Coronary artery (tissue), 2 donors: Measurements from ENCODE around the gene PSMB8.

ENCODE experiments used
- DNase-seq: peaks from one replicate; pipeline ENCODE4 v3.0.0-alpha.2; 2017; ENCODE audit warnings: low spot score
- H3K27ac ChIP-seq, 2 donors: fragments of 200-600 bp; sonication (generic); one replicate each; pipeline ENCODE4 v1.5.1; 2016 to 2019
- H3K4me3 ChIP-seq: fragments of 200-600 bp; sonication (generic); 2 replicates; pipeline ENCODE4 v1.5.1; 2016; ENCODE audit warnings: mild to moderate bottlenecking, moderate library complexity
- TF ChIP-seq, protein P1 (sequence below): fragments of 200-600 bp; sonication (generic); IDR thresholded peaks from one replicate; pipeline ENCODE4 v1.5.1; 2019; ENCODE audit warnings: antibody characterized with exemption

The PSMB8 gene

DNA sequence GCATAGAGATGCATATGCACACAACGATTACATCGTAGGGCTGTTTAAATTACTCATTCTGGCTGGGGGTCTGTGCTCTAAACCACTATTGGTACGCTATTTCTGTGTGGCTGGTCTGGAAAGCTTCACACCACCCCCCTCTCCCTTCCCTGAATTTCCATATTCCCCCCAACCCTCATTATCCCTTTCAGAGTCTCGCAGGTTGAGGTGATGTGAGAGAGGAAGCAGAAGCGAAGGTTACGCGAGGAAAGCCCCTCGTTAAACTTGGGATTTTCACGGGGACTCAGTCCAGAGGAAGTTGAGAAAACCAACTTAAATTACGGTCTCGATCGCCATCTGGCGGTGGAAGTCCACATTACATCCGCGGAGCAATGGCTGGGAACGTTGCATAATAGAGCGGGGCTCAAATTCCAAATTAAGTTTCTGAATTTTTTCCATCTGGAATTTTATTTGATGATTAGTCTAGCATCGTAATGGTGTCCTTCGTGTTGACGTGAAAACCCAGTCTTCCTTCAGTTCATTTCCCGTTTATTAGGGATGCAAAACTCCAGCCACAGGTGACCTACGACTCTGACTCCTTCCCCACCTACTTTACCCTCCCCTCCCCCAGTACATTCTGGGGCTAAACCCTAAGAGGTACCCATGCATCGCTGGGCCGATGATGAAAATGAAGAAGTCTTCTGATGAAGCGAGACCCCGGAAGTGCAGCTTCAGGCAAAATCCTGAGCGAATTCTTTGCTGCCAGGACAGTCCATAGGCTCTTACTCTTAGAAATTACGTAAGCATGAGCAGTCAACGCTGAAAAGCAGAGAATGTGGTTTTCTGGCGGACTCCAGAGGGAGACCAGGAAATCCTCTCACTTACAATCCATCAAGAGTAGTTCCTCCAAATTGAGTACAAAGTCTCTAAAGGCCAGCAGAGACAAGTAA, 46.7 kb downstream of the PSMB8 start:
- DNase-seq: no peak
- H3K27ac ChIP-seq: no peak overlapping the region
- TF ChIP-seq, protein P1, sequence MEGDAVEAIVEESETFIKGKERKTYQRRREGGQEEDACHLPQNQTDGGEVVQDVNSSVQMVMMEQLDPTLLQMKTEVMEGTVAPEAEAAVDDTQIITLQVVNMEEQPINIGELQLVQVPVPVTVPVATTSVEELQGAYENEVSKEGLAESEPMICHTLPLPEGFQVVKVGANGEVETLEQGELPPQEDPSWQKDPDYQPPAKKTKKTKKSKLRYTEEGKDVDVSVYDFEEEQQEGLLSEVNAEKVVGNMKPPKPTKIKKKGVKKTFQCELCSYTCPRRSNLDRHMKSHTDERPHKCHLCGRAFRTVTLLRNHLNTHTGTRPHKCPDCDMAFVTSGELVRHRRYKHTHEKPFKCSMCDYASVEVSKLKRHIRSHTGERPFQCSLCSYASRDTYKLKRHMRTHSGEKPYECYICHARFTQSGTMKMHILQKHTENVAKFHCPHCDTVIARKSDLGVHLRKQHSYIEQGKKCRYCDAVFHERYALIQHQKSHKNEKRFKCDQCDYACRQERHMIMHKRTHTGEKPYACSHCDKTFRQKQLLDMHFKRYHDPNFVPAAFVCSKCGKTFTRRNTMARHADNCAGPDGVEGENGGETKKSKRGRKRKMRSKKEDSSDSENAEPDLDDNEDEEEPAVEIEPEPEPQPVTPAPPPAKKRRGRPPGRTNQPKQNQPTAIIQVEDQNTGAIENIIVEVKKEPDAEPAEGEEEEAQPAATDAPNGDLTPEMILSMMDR: peak; percentile 77
- H3K4me3 ChIP-seq: peak overlapping the region; percentile 54

DNA sequence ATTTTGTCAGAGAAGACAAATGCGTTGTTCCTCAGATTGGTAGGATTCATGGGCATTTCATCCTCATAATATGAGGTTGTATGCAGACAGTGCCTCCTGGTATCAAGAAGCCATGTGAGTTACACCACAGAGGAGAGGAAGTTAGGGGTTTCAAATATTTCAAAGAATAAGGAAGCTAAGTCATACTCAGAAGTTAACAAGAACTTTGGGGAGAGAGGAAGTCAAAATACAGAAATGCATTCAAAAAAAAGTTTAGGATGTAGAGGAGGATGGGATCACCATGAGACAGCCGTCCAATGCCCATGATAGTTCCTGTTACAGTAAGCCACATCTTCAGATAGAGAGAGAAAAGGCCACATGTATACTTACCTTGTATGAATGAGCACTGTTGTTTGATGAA, 49.3 kb downstream of the PSMB8 start:
- no peak overlapping the region for H3K4me3 ChIP-seq
- no peak overlapping the region for H3K27ac ChIP-seq
- TF ChIP-seq, protein P1: no peak
- no peak for DNase-seq

DNA sequence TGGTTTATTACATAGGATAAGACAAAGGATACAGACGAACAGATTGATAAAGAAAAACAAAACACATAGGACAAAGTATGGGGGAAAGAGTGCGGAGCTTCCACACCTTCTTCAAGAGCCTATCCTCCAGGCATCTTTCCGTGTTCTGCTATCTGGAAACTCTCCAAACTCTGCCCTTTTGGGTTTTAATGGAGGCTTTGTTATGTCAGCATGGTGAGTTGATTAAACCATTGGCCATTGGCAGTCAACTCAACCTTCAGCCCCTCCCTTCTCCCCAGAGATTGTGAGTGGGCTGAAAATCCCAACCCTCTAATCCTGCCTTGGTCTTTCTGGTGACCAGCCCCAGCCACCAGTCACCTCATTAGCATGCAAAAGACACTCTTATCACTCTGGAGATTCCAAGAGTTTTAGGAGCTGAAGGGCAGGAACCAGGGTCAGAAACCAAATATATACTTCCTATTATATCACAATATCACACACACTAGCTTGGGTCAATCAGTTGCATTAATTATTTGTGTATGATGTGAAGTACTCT, 50.9 kb downstream of the PSMB8 start:
- TF ChIP-seq, protein P1: no peak
- Histone ChIP-seq H3K4me3 (no peak overlapping the region), H3K27ac (no peak overlapping the region)
- no peak for DNase-seq
